B cell (primary cell): ENCODE measurements around the gene SPATA32. TPM values are rescaled to one million over a fixed set of nuclear protein-coding genes. Genes with fewer than 3 reads are reported as not detected.

Source experiments
- ATAC-seq: fragments of 200-7000 bp; cut with Tn5 transposase; one replicate; pipeline ENCODE4 v1.10.0; 2021; ENCODE audit warnings: low read depth, mild to moderate bottlenecking, moderate number of reproducible peaks, moderate library complexity
- CTCF ChIA-PET: fragments of 350-600 bp; sonication (Branson Sonifier 250); formaldehyde crosslinking; loops from one replicate; lab custom pipeline; 2021; ENCODE audit warnings: antibody characterized with exemption, inconsistent platforms; lab: Charles Lee
- POLR2A ChIA-PET: fragments of 350-600 bp; sonication (Branson Sonifier 250); formaldehyde crosslinking; loops from one replicate; lab custom pipeline; 2021; ENCODE audit warnings: antibody characterized with exemption; lab: Charles Lee
- DNase-seq: peaks from one replicate; pipeline ENCODE4 v3.0.0; 2013
- H2AFZ ChIP-seq: 2 replicates; pipeline ENCODE4 v1.6.1; 2012; ENCODE audit warnings: mild to moderate bottlenecking, low read depth, low read length; ENCODE audit not compliant: insufficient read depth, poor library complexity, severe bottlenecking
- H3K27ac ChIP-seq, 2 donors: 1 replicate in 1 of 2; 2 replicates in 1 of 2; pipeline ENCODE4 v1.5.1; 2012 to 2013; ENCODE audit warnings: low read length in 2 of 2, mild to moderate bottlenecking in 2 of 2, moderate library complexity in 1 of 2
- H3K27me3 ChIP-seq, 4 experiments: fragments of 200-600 bp in 1 of 4; sonication (generic) in 1 of 4; replicated peaks in 1 of 4; 1 replicate in 2 of 4; 2 replicates in 2 of 4; pipeline versions ENCODE4 v1.6.1 to v1.7.0; 2013 to 2016; ENCODE audit warnings: low read length in 3 of 4, mild to moderate bottlenecking in 2 of 4, mixed read lengths in 1 of 4, moderate library complexity in 1 of 4; ENCODE audit not compliant: insufficient read depth in 4 of 4, control insufficient read depth in 3 of 4; ENCODE audit errors: control extremely low read depth in 1 of 4
- H3K36me3 ChIP-seq, 2 experiments: replicated peaks in 1 of 2; 1 replicate in 1 of 2; 2 replicates in 1 of 2; pipeline versions ENCODE4 v1.6.1 to v1.7.1; 2013; ENCODE audit warnings: low read length in 1 of 2; ENCODE audit not compliant: insufficient read depth in 2 of 2, control insufficient read depth in 1 of 2; ENCODE audit errors: control extremely low read depth in 1 of 2, extremely low read depth in 1 of 2
- H3K4me1 ChIP-seq, 2 donors: fragments of 200-600 bp in 1 of 2; sonication (generic) in 1 of 2; 1 replicate in 1 of 2; 2 replicates in 1 of 2; pipeline versions ENCODE4 v1.5.1 to v1.6.1; 2013 to 2017; ENCODE audit warnings: low read length in 2 of 2; ENCODE audit not compliant: control insufficient read depth in 2 of 2, insufficient read depth in 2 of 2
- H3K4me2 ChIP-seq: replicated peaks from 2 replicates; pipeline ENCODE3; 2012; ENCODE audit warnings: mild to moderate bottlenecking, low read depth, low read length; ENCODE audit not compliant: poor library complexity, severe bottlenecking
- H3K4me3 ChIP-seq, 5 experiments: fragments of 200-600 bp in 1 of 5; sonication (generic) in 1 of 5; 1 replicate in 3 of 5; 2 replicates in 2 of 5; pipeline versions ENCODE4 v1.5.1 to v1.7.0; 2011 to 2016; ENCODE audit warnings: low read length in 4 of 5, mild to moderate bottlenecking in 4 of 5, low read depth in 2 of 5, control low read depth in 1 of 5, moderate library complexity in 1 of 5; ENCODE audit not compliant: insufficient read depth in 1 of 5; ENCODE audit errors: control extremely low read depth in 1 of 5, extremely low read depth in 1 of 5
- H3K79me2 ChIP-seq: fragments of 200-600 bp; sonication (generic); one replicate; pipeline ENCODE4 v1.6.0; 2016; ENCODE audit warnings: low read length; ENCODE audit not compliant: control insufficient read depth, insufficient read depth
- H3K9ac ChIP-seq: fragments of 200-600 bp; sonication (generic); 2 replicates; pipeline ENCODE4 v1.6.1; 2017; ENCODE audit warnings: mild to moderate bottlenecking, low read length, moderate library complexity
- H3K9me3 ChIP-seq, 3 donors: one replicate each; pipeline versions ENCODE4 v1.6.1 to v1.7.1; 2013; ENCODE audit warnings: low read length in 2 of 3; ENCODE audit not compliant: control insufficient read depth in 2 of 3, insufficient read depth in 1 of 3; ENCODE audit errors: control extremely low read depth in 1 of 3
- H4K20me1 ChIP-seq: 2 replicates; pipeline ENCODE4 v1.6.0; 2012; ENCODE audit warnings: mild to moderate bottlenecking, low read length; ENCODE audit not compliant: insufficient read depth, control insufficient read depth, poor library complexity, severe bottlenecking
- H3K27ac Mint-ChIP-seq: one replicate; pipeline ENCODE4 v1.8.0; 2021; ENCODE audit warnings: mixed read lengths
- H3K27me3 Mint-ChIP-seq: one replicate; pipeline ENCODE4 v1.8.0; 2021; ENCODE audit warnings: mixed read lengths
- H3K4me1 Mint-ChIP-seq: one replicate; pipeline ENCODE4 v1.8.0; 2021; ENCODE audit warnings: mixed read lengths
- H3K4me3 Mint-ChIP-seq: one replicate; pipeline ENCODE4 v1.8.0; 2021; ENCODE audit warnings: mixed read lengths
- H3K9me3 Mint-ChIP-seq: one replicate; pipeline ENCODE4 v1.8.0; 2022; ENCODE audit warnings: mixed read lengths; ENCODE audit not compliant: insufficient read depth
- CTCF ChIP-seq: fragments of 200-600 bp; IDR thresholded peaks from one replicate; pipeline ENCODE4 v1.8.0; 2022; ENCODE audit warnings: antibody characterized with exemption, mild to moderate bottlenecking
- EZH2 ChIP-seq: IDR thresholded peaks from 2 replicates; pipeline ENCODE4 v1.6.1; 2012; ENCODE audit warnings: borderline replicate concordance, low read depth, mild to moderate bottlenecking, moderate library complexity, low read length; ENCODE audit not compliant: insufficient read depth, poor library complexity, severe bottlenecking
- WGBS: methylation state at CpG from one replicate; pipeline ENCODE4 v1.1.5; 2013; ENCODE audit warnings: missing lambda C conversion rate; ENCODE audit not compliant: insufficient coverage; 5-methylcytosine and 5-hydroxymethylcytosine counted together
- intact Hi-C: fragments of 100-400 bp; cut with micrococcal nuclease; formaldehyde crosslinking; loops from one replicate; pipeline ENCODE4 v1.10.0; 2022
- polyA minus RNA-seq: library from RNA; depleted of rRNA, polyadenylated mRNA; stranded (reverse); fragments of >200 nt; gene quantifications from 2 replicates; pipeline ENCODE4 v1.2.3, GENCODE V29; 2012
- polyA plus RNA-seq: library from polyadenylated mRNA; depleted of rRNA; stranded (reverse); fragments of >200 nt; gene quantifications from 2 replicates; pipeline ENCODE4 v1.2.3, GENCODE V29; 2012
- total RNA-seq, 2 donors: library from RNA; stranded (reverse); fragments of 120-200 nt in 1 of 2; gene quantifications; 1 replicate in 1 of 2; 2 replicates in 1 of 2; pipeline versions ENCODE4 v1.2.3 to v1.2.4, GENCODE V29; 2013 to 2022

SPATA32 gene
- total RNA-seq (0.27 and 0.52 TPM in 2 replicates), polyA plus RNA-seq (0.12 and 0.26 TPM in 2 replicates), polyA minus RNA-seq (0.43 and 0.50 TPM in 2 replicates)
- total RNA-seq (2013) = 0.07 TPM

GRCh38 chr17:45261577-45262515, at the start of gene SPATA32:
TSS of gene SPATA32 (minus strand) at chr17:45262094. CDS start at chr17:45262016, 78 bp downstream.
- H3K4me1 ChIP-seq = peaks cover 5 to 18% of the 10 kb centered on the region in 2 donors
- no peaks in the 10 kb centered on the region for H3K27me3 ChIP-seq
- H3K27me3 Mint-ChIP-seq = no peaks in the 10 kb centered on the region
- ChIA-PET POLR2A (interaction anchor here (0.6 to 3.2 kb wide), 2 partner anchors 14 to 114 kb away, joined by 4 to 16 read pairs; no protein-coding TSS in a partner anchor), CTCF (interaction anchor here (1.0 to 2.0 kb wide), 3 partner anchors 15 to 123 kb away, joined by 4 to 9 read pairs (median 5); no protein-coding TSS in a partner anchor)
- H4K20me1 ChIP-seq = peaks cover 28% of the 10 kb centered on the region
- peak; percentile 68 for DNase-seq
- H3K79me2 ChIP-seq = peaks cover 3% of the 10 kb centered on the region
- intact Hi-C loops = loop anchor here (1.0 kb wide), 1 partner anchor 15 kb away; no protein-coding TSS in a partner anchor
- H3K4me2 ChIP-seq = peak within 1 kb of the TSS; percentile 97
- H3K36me3 ChIP-seq = peaks cover 0 to 35% of the 10 kb centered on the region in 2 experiments
- H3K4me3 Mint-ChIP-seq = peak within 1 kb of the TSS; percentile 87
- H3K27ac Mint-ChIP-seq = peak within 1 kb of the TSS; percentile 78
- H3K9me3 ChIP-seq = no peaks in the 10 kb centered on the region
- ATAC-seq = peak; percentile 71
- peak within 1 kb of the TSS; percentile 19 to 81 (median 73) for H3K4me3 ChIP-seq
- peak within 1 kb of the TSS; percentile 51 to 62 for H3K27ac ChIP-seq
- peaks cover 16% of the 10 kb centered on the region for H3K4me1 Mint-ChIP-seq
- no peaks in the 10 kb centered on the region for H3K9me3 Mint-ChIP-seq
- H2AFZ ChIP-seq = peak within 1 kb of the TSS; percentile 79
- TF ChIP-seq CTCF (no peak), EZH2 (no peak)
- peak within 1 kb of the TSS; percentile 81 for H3K9ac ChIP-seq
- WGBS = 1% methylated on average over 63 of the region's 68 CpGs
